Stimulated activated naive CD8-positive, alpha-beta T cell treated with anti-CD3 and anti-CD28 coated beads, Interleukin-15, Interleukin-2, amounts not matched to agents 100 U/mL and 50 U/mL, for 24 hours (primary cell): ENCODE results near the gene SPI1.
A peak's percentile ranks its signal among the peaks of the same experiment; 100 is the strongest.

Experiments
- ATAC-seq: fragments of 150-1000 bp; cut with Tn5 transposase; one replicate; pipeline ENCODE4 v1.10.0; 2021
- DNase-seq: peaks from one replicate; pipeline ENCODE4 v3.0.0; 2021

The SPI1 gene

DNA sequence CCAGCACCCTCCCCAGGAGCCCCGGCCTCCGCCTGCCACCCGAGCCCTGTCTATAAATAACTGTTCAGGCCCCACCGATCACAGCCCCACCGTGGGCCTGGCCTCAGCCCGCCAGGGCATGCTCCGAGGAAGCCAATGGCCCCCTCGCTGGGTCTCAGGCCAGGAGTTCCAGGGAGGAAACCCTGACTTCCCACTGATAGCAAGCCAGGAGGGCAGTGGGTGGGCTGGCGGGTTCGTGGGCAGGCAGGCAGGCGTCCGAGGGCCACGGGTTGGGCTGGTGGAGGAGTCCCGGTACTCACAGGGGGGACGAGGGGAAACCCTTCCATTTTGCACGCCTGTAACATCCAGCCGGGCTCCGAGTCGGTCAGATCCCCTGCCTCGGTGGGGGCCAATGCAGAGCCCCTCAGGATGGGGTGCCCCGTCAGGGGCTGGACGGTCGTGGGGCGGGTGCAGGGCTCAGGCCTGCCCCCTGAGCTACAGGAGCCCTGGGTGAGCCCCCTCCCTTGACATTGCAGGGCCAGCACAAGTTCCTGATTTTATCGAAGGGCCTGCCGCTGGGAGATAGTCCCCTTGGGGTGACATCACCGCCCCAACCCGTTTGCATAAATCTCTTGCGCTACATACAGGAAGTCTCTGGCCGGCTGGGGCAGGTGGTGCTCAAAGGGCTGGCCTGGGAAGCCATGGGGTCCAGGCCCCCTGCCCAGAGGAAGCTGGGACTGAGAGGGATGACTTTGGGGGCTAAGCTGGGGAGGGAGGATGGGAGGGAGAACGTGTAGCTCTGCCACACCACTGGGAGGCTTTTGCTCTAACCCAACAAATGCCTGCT is at the start of gene SPI1:
Gene SPI1 (minus strand): TSS at position 538 of the 826 bp plus-strand sequence. CDS start 194 bp downstream, at position 344.
- DNase-seq, result no peak
- peak; percentile 17 for ATAC-seq

DNA sequence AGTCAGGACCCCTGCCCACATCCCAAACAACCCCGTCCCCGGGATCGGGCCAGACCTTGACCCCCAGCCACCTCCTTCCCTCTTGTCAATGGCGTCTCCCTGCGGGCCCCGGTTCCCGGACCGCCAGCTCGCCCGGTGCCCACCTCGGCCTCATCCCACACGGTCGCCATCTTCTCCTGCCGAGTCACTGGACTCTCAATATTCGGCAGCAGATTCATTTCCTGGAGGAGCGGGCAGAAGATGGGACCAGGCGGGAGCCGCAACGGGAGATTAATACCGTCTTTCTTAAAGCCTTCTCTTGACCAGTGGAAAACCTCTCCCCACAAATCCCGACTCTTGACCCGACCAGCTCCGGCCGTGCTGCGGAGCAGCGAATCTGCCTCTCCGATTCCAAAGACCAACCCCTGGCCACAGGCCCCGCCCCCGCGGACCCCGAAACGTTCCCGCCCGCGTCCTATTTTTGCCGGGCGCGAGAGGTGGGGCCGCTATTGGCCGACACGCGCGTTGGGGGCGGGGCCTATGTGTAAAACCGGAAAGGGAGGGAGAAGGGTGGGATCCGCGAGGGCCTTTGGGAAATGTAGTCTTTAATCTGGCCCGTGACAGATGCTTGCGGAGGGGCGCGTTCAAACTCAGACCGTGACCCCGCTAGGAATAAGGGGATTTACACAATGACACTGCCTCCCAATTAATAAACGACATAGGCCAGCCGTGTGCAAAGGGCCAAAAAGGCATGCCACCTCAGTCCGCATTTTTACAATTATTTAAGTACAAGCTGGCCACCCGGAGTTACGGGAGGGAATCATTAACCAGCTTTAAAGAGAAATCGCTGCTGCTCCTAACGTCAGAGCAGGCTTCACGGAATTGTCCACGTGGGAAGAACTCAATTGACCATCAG is 48.0 kb upstream of the SPI1 start, which contains the start of gene PSMC3:
Gene PSMC3 (minus strand): TSS at position 378 of the 895 bp plus-strand sequence. CDS start 160 bp downstream, at position 218.
- ATAC-seq, result peak; percentile 96
- DNase-seq, result peak; percentile 99

GRCh38 chr11:47425611-47426010 is 47.3 kb upstream of the SPI1 start:
- no peak for DNase-seq
- no peak for ATAC-seq

DNA sequence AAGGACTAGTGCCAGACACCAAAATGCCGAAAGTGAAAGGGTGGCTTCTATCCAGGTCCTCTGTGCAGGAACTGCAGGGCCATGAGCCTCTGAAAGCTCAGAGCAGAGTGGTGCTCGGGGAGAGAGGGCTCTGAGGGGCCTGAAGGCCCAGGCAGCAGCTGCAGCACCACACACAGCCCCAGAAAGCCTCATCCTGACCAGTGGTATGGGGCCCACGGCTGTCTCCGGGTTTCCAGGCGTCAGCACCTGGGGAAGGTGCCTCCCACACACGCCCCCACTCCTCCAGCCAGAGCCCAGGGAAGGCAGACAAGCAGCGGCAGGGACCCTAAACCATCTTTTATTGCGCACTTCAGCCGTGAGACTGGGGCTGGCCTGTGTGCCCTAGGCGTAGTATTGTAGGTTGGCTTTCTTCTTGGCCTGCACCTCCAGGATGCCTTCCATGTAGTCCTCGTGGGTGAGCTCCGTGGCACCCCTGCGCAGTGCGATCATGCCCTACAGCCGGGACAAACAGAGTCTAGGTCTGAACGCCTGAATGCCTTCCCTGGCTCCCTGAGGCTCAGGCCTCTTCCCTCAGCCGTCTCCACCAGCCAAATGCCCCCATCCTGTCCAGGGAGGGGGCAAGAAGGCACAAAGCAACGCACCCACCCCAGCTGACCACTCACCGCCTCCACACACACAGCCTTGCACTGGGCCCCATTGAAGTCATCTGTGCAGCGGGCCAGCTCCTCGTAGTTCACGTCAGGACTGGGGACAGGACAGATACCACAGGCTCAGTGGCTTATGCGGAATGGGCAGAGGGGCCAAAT is 40.3 kb upstream of the SPI1 start:
- ATAC-seq (no peak), DNase-seq (no peak)

DNA sequence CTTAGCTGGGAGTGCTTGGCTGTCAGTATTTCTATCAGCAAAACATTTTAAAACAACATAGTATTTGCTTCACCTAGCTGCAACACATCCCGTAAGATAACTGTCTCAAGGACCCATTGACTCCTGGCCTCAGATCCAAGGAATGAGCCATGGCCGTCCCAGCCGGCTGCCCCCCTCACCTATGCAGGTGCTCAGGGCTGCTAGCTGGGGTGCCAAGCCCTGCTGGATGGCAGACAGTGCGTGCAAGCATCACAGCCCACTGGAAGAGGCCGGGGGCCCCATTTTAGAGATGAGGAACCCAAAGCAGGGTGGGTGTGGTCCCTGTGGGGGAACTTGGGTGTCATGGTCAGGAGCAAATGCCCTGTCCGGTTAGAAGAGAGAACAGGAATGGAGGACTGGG is 39.4 kb upstream of the SPI1 start:
- DNase-seq (no peak), ATAC-seq (no peak)

- DNase-seq, result no peak
- ATAC-seq, result no peak
Observed at GRCh38 chr11:47415949-47416472, 37.7 kb upstream of the SPI1 start.

GRCh38 chr11:47415091-47415854 is 36.9 kb upstream of the SPI1 start:
- no peak for ATAC-seq

DNA sequence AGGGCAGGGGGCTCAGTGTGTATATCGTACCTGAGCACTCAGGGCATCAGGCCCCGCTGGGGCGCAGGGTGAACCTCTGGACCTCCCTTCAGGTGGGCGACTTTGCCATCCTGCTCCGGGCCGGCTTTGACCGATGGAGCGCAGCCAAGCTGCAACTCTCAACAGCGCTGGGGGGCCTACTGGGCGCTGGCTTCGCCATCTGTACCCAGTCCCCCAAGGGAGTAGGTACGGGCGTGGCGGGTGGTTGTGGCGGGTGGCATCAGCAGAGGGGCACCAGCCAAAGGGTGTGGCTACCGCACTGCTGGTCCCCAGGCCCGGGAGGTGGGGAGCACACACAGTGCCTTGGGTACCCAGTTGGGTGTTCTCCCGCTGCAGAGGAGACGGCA is 36.3 kb upstream of the SPI1 start:
- DNase-seq (no peak), ATAC-seq (peak; percentile 3)

More at GRCh38 chr11:47415091-47415854, 36.9 kb upstream of the SPI1 start:
- no peak for DNase-seq

- ATAC-seq, result peak; percentile 5
- DNase-seq, result no peak
Observed at GRCh38 chr11:47413908-47414684, 35.7 kb upstream of the SPI1 start.

- DNase-seq, result no peak
- ATAC-seq, result no peak
Observed at GRCh38 chr11:47413351-47413750, 35.0 kb upstream of the SPI1 start.

DNA sequence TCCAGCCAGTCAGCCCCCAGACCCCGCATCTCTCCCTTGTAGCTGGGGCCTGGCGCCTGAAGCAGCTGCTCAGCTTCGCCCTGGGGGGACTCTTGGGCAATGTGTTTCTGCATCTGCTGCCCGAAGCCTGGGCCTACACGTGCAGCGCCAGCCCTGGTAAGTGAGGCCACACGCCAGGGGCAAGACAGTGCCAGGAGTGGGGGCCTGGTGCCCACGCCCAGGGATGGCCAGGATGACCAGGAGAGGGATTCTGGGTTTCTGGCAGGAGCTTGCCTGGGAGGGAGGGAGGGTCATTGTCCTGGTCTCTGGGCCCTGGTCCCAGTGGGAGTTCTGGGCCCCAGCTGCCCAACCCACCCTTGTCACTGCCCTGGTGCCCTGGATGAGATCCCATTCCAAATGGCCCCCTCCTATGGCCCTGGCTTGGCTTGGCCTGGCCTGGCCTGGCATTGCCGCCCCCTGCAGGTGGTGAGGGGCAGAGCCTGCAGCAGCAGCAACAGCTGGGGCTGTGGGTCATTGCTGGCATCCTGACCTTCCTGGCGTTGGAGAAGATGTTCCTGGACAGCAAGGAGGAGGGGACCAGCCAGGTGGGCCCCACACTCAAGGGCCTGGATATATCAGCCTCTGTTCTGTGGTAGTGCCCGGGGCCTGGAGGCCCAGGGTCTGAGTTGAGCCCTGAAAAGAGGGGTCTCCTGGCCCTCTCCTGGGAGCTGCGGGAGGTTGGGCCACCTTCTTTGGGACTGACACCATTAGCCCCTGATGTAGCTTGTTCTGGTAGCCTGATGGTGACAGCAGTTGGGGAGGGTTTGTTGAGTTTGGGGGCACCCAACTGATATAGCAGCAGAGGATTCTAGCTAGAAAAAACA is 33.8 kb upstream of the SPI1 start:
- DNase-seq (peak; percentile 80), ATAC-seq (no peak)

GRCh38 chr11:47410370-47411264 is 32.3 kb upstream of the SPI1 start:
- DNase-seq, result no peak
- ATAC-seq, result no peak

DNA sequence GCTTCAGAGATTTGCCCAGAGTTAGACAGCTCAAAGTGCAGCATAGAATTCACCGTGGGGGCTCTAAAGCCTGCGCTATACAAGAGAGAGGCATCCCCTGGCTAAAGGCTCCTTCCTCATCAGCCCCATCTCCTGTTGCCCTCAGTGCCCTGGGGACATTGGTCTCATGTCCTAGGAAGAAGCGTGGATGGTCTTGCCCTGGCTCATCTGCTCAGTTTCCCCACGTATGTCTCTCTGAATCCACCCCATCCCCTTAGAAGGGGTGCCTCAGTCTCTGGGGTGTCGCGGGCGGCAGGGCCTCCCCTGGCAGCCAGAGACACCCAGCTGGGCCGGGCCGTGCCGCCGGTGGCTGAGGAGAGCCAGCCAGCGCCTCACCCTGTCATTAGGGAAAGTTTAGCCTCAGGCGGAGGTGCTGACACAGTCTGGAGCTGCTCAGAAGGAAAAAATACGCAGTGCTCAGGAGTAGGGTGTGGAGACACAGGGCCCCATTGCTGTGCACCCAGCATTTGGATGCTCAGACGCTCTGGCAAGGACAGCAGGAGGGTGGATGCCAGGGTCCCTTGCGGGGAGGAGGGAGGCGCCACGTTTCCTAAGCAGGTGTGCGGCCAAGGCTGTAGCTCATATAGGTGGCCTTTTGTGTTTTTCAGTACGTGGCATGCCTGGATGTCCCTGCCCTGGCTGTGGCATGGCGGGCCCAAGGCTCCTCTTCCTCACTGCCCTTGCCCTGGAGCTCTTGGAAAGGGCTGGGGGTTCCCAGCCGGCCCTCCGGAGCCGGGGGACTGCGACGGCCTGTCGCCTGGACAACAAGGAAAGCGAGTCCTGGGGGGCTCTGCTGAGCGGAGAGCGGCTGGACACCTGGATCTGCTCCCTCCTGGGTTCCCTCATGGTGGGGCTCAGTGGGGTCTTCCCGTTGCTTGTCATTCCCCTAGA is 31.4 kb upstream of the SPI1 start:
- ATAC-seq (no peak), DNase-seq (no peak)

DNA sequence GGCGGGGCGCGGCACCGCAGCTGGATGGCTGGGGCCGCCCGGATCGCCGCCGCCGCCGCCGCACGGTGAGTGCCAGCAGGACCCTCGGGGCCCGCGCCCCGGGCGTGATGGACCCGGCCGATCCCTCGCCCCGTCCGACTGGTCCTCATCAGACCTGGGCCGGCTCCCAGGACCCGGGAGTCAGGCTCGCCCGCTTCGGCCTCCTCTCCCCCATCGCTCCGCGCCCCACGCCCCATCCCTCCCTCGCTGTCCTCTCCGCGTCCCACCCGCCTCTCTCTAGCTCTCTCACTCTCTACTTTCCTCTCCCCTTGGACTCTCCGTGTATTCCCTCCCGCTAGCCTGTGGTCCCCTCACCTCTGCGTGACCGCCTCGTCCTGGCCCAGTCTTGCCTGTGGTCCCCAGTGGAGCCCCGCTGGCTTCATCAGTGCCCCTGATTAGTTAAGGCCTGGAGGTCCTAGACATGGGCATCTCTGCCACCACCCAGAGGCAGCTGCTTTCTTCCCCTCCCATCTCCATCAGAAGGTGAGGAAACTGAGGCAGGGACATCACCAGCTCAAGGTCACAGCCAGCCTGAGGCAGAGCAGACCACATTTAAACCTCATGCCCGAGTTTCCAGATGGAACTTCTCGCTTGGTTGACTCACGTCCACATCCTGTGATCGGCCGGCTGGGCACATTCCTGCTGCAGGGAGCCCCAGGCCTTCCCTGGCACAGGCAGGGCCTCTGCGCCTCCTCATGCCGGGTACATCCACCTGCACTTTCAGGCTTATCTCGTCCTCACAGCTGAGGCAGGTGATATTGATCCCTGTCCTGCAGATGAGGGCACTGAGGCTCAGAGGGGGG is 30.5 kb upstream of the SPI1 start:
- no peak for DNase-seq

DNA sequence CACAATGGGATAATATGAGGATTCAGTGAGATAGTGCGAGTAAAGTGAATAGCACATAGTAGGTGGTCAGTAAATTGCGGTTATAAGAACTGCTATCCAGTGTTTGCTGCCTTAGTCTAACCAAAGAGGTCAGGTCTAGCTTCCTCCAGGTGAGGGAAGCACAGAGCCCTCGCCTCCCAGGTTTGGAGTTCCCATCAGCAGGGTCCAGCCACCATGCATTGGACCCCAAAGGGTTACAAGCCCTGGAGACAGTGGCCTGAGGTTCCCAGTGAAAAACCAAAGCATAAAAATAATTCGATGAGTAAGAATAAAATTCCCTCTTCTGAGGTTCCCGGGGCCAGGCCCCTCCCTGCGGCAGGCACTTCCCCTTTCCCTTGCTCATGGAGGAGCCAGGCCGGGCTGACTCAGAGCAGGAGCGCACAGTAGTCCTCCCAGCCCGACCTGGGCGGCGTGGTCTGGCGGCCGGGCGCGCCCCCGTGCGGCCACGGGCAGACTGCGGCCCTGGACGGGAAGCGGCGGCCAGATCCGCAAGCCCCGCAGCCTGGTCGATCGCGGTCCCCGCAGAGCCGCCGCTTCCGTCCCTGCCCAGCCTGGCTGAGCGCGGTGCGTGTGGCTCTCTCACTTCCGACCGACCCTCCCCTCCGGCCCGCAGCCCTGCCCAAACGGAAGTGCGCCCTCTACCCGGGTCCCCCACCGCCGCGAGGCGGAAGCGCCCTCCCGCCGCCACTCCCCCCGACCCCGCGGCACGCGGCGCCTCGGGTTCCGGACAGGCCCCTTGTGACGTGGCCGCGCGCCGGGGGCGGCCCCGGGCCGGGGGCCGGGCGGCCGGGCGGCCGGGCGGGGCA is 29.6 kb upstream of the SPI1 start, which contains the start of gene SLC39A13:
Gene SLC39A13 (plus strand): TSS at position 845 of the 845 bp plus-strand sequence. CDS start 1,505 bp downstream, outside the sequence.
- ATAC-seq, result peak; percentile 90
- peak; percentile 94 for DNase-seq

More for the DNA sequence above, 30.5 kb upstream of the SPI1 start:
- ATAC-seq, result no peak
